ENCODE results near the gene NLE1. TPM values are rescaled to one million over a fixed set of nuclear protein-coding genes. Genes with fewer than 3 reads are reported as not detected.

NLE1 gene
- polyA plus RNA-seq, 1 of the 3 experiments (the other 2 are of a cell fraction), result 22.1 TPM

DNA sequence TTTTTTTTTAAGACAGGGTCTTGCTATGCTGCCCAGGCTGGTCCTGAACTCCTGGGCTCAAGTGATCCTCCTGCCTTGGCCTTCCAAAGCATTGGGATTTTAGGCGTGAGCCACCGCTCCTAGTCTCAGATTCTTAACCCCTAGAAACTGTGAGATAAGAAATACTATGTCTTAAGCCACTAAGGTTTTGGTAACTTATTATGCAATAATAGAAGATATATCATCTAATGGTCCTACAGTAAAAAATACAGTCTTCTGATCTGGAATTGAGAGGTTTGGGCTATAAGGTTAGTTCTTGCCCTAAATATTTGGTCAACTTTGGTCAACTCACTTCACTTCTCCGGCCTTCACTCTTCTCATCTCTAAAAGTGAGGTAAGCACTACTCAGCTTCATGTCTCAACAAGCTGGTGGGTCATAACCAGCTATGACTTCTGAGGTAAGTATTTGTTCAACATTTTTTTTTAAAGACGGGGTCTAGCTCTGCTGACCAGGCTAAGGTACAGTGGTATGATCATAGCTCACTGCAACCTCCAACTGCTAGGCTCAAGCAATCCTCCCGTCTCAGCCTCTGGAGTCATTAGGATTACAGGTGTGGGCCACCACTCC lies 37.2 kb downstream of the NLE1 start:
- H3K4me3 ChIP-seq (ENCODE audit: low read depth in 2 of 2, low read length in 1 of 2), result no peak overlapping the region
- no peak overlapping the region for H3K27ac ChIP-seq (ENCODE audit: low read depth in 2 of 2, low read length in 1 of 2)
- no peaks in the 10 kb centered on the region for H4K20me1 ChIP-seq (ENCODE audit: insufficient read depth)
- H3K4me1 ChIP-seq (ENCODE audit: control insufficient read depth in 1 of 2, insufficient read depth in 2 of 2, low read depth in 1 of 2, low read length in 1 of 2), result no peaks in the 10 kb centered on the region
- H2AFZ ChIP-seq (ENCODE audit: low read depth), result no peak overlapping the region
- ChIA-PET POLR2A (no interaction called here), CTCF (interaction anchor here (2.0 kb wide), 1 partner anchor 15 kb away, joined by 11 read pairs; no protein-coding TSS in a partner anchor)
- WGBS (ENCODE audit: low lambda C conversion rate), result 97% methylated on average over 5 of the region's 5 CpGs
- no peak overlapping the region for H3K4me2 ChIP-seq
- peaks cover 15% of the 10 kb centered on the region for H3K79me2 ChIP-seq (ENCODE audit: insufficient read depth)
- DNase-seq, result no peak
- H3K9me2 ChIP-seq, result no peaks in the 10 kb centered on the region
- TF ChIP-seq SIN3A (IDR thresholded peaks at IDR 0.05; ENCODE audit: borderline replicate concordance, low read depth, low read length), result no peak
- no peak for TF ChIP-seq TCF12 (IDR thresholded peaks at IDR 0.05)
- no peaks in the 10 kb centered on the region for H3K27me3 ChIP-seq (ENCODE audit: insufficient read depth)
- no peaks in the 10 kb centered on the region for H3K9me3 ChIP-seq
- no peak overlapping the region for H3K9ac ChIP-seq
- peaks cover 5 to 23% of the 10 kb centered on the region in 2 experiments for H3K36me3 ChIP-seq (replicated peaks in 1 of 2; ENCODE audit: control insufficient read depth in 1 of 2, insufficient read depth in 2 of 2, low read length in 1 of 2)
- peaks cover 3% of the 10 kb centered on the region for H3F3A ChIP-seq (replicated peaks; ENCODE audit: insufficient read depth)

DNA sequence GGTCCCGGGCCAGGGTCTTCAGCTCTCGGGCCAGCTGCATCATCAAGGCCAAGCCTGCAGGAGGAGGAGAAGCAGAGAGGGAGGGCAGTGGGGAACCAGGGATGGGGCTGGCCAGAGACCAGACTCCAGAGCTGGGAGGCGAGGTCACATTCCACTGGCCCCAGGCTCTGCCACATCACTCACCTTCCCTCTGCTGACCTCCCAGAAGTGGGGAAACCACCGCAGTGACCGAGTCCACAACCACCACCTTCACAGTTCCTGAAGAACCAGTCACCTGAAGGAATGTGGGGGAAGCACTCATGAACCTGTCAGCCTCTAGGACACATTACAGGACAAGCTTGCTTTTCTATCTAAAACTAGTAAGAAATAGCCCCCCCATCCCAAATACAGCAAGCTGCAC lies 38.8 kb downstream of the NLE1 start:
- Histone ChIP-seq H3K4me2 (no peak overlapping the region), H3K27me3 (ENCODE audit: insufficient read depth) (no peaks in the 10 kb centered on the region), H3K9me3 (no peaks in the 10 kb centered on the region), H3K9ac (no peak overlapping the region), H3K4me1 (ENCODE audit: control insufficient read depth in 1 of 2, insufficient read depth in 2 of 2, low read depth in 1 of 2, low read length in 1 of 2) (no peaks in the 10 kb centered on the region), H3K36me3 (replicated peaks in 1 of 2; ENCODE audit: control insufficient read depth in 1 of 2, insufficient read depth in 2 of 2, low read length in 1 of 2) (peaks cover 5 to 30% of the 10 kb centered on the region in 2 experiments), H3K9me2 (no peaks in the 10 kb centered on the region), H2AFZ (ENCODE audit: low read depth) (no peak overlapping the region), H3K27ac (ENCODE audit: low read depth in 2 of 2, low read length in 1 of 2) (no peak overlapping the region), H3K4me3 (ENCODE audit: low read depth in 2 of 2, low read length in 1 of 2) (no peak overlapping the region), H4K20me1 (ENCODE audit: insufficient read depth) (no peaks in the 10 kb centered on the region), H3F3A (replicated peaks; ENCODE audit: insufficient read depth) (no peaks in the 10 kb centered on the region), H3K79me2 (ENCODE audit: insufficient read depth) (no peaks in the 10 kb centered on the region)
- 84% methylated on average over 5 of the region's 5 CpGs for WGBS (ENCODE audit: low lambda C conversion rate)
- CTCF ChIA-PET, result interaction anchor here (0.9 to 5.1 kb wide), 5 partner anchors 13 to 683 kb away, joined by 3 to 22 read pairs (median 3); partner anchors contain the start of gene RAD51D
- POLR2A ChIA-PET, result no interaction called here
- no peak for DNase-seq
- TF ChIP-seq TAF1 (IDR thresholded peaks at IDR 0.05; ENCODE audit: borderline replicate concordance, low read depth, low read length), result no peak
- TF ChIP-seq GABPA (IDR thresholded peaks at IDR 0.05; ENCODE audit: low read depth), result no peak
- no peak for TF ChIP-seq EZH2phosphoT487 (IDR thresholded peaks at IDR 0.05; ENCODE audit: borderline replicate concordance, low read depth)
- TF ChIP-seq, protein P1, sequence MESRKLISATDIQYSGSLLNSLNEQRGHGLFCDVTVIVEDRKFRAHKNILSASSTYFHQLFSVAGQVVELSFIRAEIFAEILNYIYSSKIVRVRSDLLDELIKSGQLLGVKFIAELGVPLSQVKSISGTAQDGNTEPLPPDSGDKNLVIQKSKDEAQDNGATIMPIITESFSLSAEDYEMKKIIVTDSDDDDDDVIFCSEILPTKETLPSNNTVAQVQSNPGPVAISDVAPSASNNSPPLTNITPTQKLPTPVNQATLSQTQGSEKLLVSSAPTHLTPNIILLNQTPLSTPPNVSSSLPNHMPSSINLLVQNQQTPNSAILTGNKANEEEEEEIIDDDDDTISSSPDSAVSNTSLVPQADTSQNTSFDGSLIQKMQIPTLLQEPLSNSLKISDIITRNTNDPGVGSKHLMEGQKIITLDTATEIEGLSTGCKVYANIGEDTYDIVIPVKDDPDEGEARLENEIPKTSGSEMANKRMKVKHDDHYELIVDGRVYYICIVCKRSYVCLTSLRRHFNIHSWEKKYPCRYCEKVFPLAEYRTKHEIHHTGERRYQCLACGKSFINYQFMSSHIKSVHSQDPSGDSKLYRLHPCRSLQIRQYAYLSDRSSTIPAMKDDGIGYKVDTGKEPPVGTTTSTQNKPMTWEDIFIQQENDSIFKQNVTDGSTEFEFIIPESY (IDR thresholded peaks at IDR 0.05; ENCODE audit: borderline replicate concordance, low read depth), result no peak
- TF ChIP-seq, protein P2, sequence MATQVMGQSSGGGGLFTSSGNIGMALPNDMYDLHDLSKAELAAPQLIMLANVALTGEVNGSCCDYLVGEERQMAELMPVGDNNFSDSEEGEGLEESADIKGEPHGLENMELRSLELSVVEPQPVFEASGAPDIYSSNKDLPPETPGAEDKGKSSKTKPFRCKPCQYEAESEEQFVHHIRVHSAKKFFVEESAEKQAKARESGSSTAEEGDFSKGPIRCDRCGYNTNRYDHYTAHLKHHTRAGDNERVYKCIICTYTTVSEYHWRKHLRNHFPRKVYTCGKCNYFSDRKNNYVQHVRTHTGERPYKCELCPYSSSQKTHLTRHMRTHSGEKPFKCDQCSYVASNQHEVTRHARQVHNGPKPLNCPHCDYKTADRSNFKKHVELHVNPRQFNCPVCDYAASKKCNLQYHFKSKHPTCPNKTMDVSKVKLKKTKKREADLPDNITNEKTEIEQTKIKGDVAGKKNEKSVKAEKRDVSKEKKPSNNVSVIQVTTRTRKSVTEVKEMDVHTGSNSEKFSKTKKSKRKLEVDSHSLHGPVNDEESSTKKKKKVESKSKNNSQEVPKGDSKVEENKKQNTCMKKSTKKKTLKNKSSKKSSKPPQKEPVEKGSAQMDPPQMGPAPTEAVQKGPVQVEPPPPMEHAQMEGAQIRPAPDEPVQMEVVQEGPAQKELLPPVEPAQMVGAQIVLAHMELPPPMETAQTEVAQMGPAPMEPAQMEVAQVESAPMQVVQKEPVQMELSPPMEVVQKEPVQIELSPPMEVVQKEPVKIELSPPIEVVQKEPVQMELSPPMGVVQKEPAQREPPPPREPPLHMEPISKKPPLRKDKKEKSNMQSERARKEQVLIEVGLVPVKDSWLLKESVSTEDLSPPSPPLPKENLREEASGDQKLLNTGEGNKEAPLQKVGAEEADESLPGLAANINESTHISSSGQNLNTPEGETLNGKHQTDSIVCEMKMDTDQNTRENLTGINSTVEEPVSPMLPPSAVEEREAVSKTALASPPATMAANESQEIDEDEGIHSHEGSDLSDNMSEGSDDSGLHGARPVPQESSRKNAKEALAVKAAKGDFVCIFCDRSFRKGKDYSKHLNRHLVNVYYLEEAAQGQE (IDR thresholded peaks at IDR 0.05; ENCODE audit: low read depth, low read length), result no peak
- TF ChIP-seq TEAD4 (IDR thresholded peaks at IDR 0.05; ENCODE audit: borderline replicate concordance, insufficient read depth), result no peak

Measured in SK-N-SH (cell line).